ENCODE results near the gene SPATA45. TPM values are rescaled to one million over a fixed set of nuclear protein-coding genes. Genes with fewer than 3 reads are reported as not detected.

SPATA45 gene
- polyA plus RNA-seq, 1 experiment: not detected

GRCh38 chr1:212814537-212815334 is 32.7 kb downstream of the SPATA45 start:
- 0 out of 2 replicates have a peak, but pooled peaks have one; percentile 28 for TF ChIP-seq CTCF (IDR thresholded peaks at IDR 0.05; ENCODE audit: low read depth, low read length)
- no peaks in the 10 kb centered on the region for H3K27me3 ChIP-seq (ENCODE audit: control insufficient read depth, insufficient read depth, low read length)
- ChIA-PET POLR2A (interaction anchor here (1.0 kb wide), 1 partner anchor 43 kb away, joined by 4 read pairs; the partner anchor contains the start of gene FLVCR1), CTCF (interaction anchor here (0.5 to 1.9 kb wide), 15 partner anchors 9 to 189 kb away, joined by 3 to 50 read pairs (median 4); no protein-coding TSS in a partner anchor)
- H3K27ac ChIP-seq (ENCODE audit: low read depth, low read length): no peak overlapping the region
- no peaks in the 10 kb centered on the region for H3K9me3 ChIP-seq (ENCODE audit: control insufficient read depth, insufficient read depth, low read length)
- H3K4me3 ChIP-seq (ENCODE audit: low read depth, low read length): no peak overlapping the region
- no peak for DNase-seq (ENCODE audit: low read depth, low spot score)

GRCh38 chr1:212805767-212806166 is 41.7 kb downstream of the SPATA45 start:
- Histone ChIP-seq H3K9me3 (ENCODE audit: control insufficient read depth, insufficient read depth, low read length) (no peaks in the 10 kb centered on the region), H3K27me3 (ENCODE audit: control insufficient read depth, insufficient read depth, low read length) (no peaks in the 10 kb centered on the region), H3K4me3 (ENCODE audit: low read depth, low read length) (no peak overlapping the region), H3K27ac (ENCODE audit: low read depth, low read length) (no peak overlapping the region)
- TF ChIP-seq CTCF (IDR thresholded peaks at IDR 0.05; ENCODE audit: low read depth, low read length): no peak
- POLR2A ChIA-PET: no interaction called here
- CTCF ChIA-PET: interaction anchor here (1.2 to 1.9 kb wide), 2 partner anchors 9 to 189 kb away, joined by 5 to 11 read pairs; no protein-coding TSS in a partner anchor
- DNase-seq (ENCODE audit: low read depth, low spot score): no peak

GRCh38 chr1:212797681-212798080 is 49.8 kb downstream of the SPATA45 start:
- H3K27ac ChIP-seq (ENCODE audit: low read depth, low read length): no peak overlapping the region
- no peak overlapping the region for H3K4me3 ChIP-seq (ENCODE audit: low read depth, low read length)
- no peaks in the 10 kb centered on the region for H3K9me3 ChIP-seq (ENCODE audit: control insufficient read depth, insufficient read depth, low read length)
- H3K27me3 ChIP-seq (ENCODE audit: control insufficient read depth, insufficient read depth, low read length): no peaks in the 10 kb centered on the region
- ChIA-PET POLR2A (interaction anchor here (0.5 kb wide), 1 partner anchor 429 kb away, joined by 3 read pairs; no protein-coding TSS in a partner anchor), CTCF (interaction anchor here (1.4 to 1.9 kb wide), 2 partner anchors 48 to 198 kb away, joined by 5 to 10 read pairs; no protein-coding TSS in a partner anchor)
- TF ChIP-seq CTCF (IDR thresholded peaks at IDR 0.05; ENCODE audit: low read depth, low read length): no peak
- no peak for DNase-seq (ENCODE audit: low read depth, low spot score)

- CTCF ChIA-PET: interaction anchor here (0.6 to 2.0 kb wide), 5 partner anchors 12 to 200 kb away, joined by 3 to 7 read pairs (median 4); no protein-coding TSS in a partner anchor
- Histone ChIP-seq H3K27ac (ENCODE audit: low read depth, low read length) (no peak overlapping the region), H3K9me3 (ENCODE audit: control insufficient read depth, insufficient read depth, low read length) (no peaks in the 10 kb centered on the region), H3K27me3 (ENCODE audit: control insufficient read depth, insufficient read depth, low read length) (no peaks in the 10 kb centered on the region), H3K4me3 (ENCODE audit: low read depth, low read length) (no peak overlapping the region)
- POLR2A ChIA-PET: interaction anchor here (0.6 kb wide), 1 partner anchor 63 kb away, joined by 3 read pairs; the partner anchor contains the start of gene FLVCR1
- no peak for DNase-seq (ENCODE audit: low read depth, low spot score)
- no peak for TF ChIP-seq CTCF (IDR thresholded peaks at IDR 0.05; ENCODE audit: low read depth, low read length)
Measured at GRCh38 chr1:212794561-212795014, 52.9 kb downstream of the SPATA45 start.

Measured in AG04450 (cell line).